AG04449 (cell line): ENCODE results near the gene FAM118B.

Source experiments
- CTCF ChIA-PET: fragments of 350-600 bp; formaldehyde crosslinking; extraction: SDS; loops from one replicate; lab custom pipeline; 2021; ENCODE audit warnings: antibody characterized with exemption; lab: Yijun Ruan, JAX
- POLR2A ChIA-PET: fragments of 400-600, 350-600 bp; formaldehyde crosslinking; extraction: SDS; loops from one replicate; lab custom pipeline; 2020; ENCODE audit warnings: antibody characterized with exemption, inconsistent platforms; lab: Yijun Ruan, JAX
- DNase-seq: peaks from one replicate; pipeline ENCODE4 v3.0.0-alpha.2; 2010; ENCODE audit warnings: low read depth, low spot score
- H3K4me3 ChIP-seq: 2 replicates; pipeline ENCODE4 v1.5.1; 2011; ENCODE audit warnings: low read depth, mild to moderate bottlenecking, control low read depth, low read length
- CTCF ChIP-seq: IDR thresholded peaks from one replicate; pipeline ENCODE4 v1.5.1; 2011; ENCODE audit warnings: mild to moderate bottlenecking, moderate library complexity, low read length, control low read depth, inconsistent platforms; ENCODE audit not compliant: insufficient read depth; ENCODE audit errors: missing control alignments

Gene FAM118B

GRCh38 chr11:126284829-126285228 is 73.2 kb downstream of the FAM118B start:
- POLR2A ChIA-PET: no interaction called here
- no peak overlapping the region for H3K4me3 ChIP-seq
- CTCF ChIA-PET: interaction anchor here (1.6 to 1.7 kb wide), 2 partner anchors 10 to 26 kb away, joined by 4 to 6 read pairs; no protein-coding TSS in a partner anchor
- peak; percentile 59 for DNase-seq
- TF ChIP-seq CTCF: no peak

DNA sequence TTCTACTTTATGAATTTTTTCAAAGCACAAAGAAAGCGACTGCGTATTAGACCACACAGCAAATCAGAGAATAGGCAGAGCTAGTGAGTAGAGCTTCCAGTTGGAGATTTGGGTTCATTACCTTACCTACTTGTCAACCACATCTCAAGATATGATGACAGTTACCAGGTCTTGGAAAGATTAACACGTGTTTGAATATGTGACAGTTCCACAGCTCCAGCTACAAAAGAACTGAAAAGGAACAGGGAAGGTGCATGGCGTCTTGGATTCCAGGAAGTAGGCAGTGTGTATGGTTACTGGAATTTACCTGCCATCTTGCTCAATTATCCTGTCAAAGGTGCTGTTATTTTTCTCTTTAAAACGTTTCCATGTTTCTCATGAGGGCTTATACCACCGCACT is 76.7 kb downstream of the FAM118B start:
- ChIA-PET CTCF (interaction anchor here (2.0 kb wide), 1 partner anchor 12 kb away, joined by 4 read pairs; no protein-coding TSS in a partner anchor), POLR2A (no interaction called here)
- no peak for DNase-seq
- TF ChIP-seq CTCF: no peak
- no peak overlapping the region for H3K4me3 ChIP-seq

DNA sequence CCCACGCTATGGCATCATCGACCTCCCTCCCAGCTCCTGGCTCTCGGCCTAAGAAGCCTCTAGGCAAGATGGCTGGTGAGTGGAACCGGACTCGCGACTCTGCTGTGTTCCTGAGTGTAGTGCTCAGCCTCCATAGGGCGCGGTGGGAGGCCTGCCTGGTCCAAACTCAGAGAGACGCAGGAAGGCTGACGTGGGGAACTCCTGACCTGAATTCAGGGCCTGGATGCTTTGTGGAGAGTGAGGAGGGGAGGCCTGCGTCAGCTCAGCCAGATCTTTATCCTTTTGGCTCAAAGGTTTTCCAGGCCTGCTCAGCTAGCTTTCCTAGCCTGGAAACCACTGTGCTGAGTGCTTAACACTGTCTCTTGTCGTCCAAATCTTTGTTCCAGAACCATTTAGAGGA is 79.3 kb downstream of the FAM118B start:
- no peak for DNase-seq
- ChIA-PET CTCF (interaction anchor here (0.7 to 1.1 kb wide), 3 partner anchors 17 to 24 kb away, joined by 3 read pairs; no protein-coding TSS in a partner anchor), POLR2A (interaction anchor here (1.0 kb wide), 1 partner anchor 13 kb away, joined by 3 read pairs; the partner anchor contains the start of gene DCPS)
- H3K4me3 ChIP-seq: no peak overlapping the region
- no peak for TF ChIP-seq CTCF

GRCh38 chr11:126293726-126294125 is 82.1 kb downstream of the FAM118B start:
- ChIA-PET CTCF (interaction anchor here (0.8 to 2.1 kb wide), 4 partner anchors 8 to 187 kb away, joined by 3 to 7 read pairs (median 4); partner anchors contain the start of gene DCPS), POLR2A (interaction anchor here (1.8 kb wide), 1 partner anchor 10 kb away, joined by 5 read pairs; the partner anchor contains the start of gene DCPS)
- no peak for DNase-seq
- no peak overlapping the region for H3K4me3 ChIP-seq
- no peak for TF ChIP-seq CTCF

DNA sequence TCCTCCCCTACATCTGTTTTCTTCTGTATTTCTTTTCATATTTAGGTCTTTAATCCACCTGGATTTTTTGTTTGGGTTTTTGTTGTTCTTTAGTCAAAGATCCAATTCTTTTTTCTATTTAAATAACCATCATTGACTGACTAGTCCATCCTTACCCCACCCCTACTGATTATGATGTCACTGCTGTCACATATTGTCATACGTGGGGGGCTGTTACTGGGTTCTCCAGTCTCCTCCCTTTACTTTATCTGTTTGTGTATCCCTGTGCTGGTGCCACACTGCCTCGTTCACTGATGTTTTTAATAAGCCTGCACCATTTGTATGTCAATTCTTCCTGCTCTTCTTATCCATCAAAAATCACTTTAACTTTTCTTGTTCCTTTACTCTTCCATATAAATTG is 85.4 kb downstream of the FAM118B start:
- no peak for TF ChIP-seq CTCF
- no peak for DNase-seq
- H3K4me3 ChIP-seq: no peak overlapping the region
- POLR2A ChIA-PET: no interaction called here
- CTCF ChIA-PET: interaction anchor here (0.7 to 1.3 kb wide), 2 partner anchors 13 to 14 kb away, joined by 3 read pairs; no protein-coding TSS in a partner anchor

GRCh38 chr11:126303623-126304456 is 92.3 kb downstream of the FAM118B start, which contains the start of gene DCPS:
TSS of gene DCPS (plus strand) at chr11:126304060. CDS start at chr11:126304081, 21 bp downstream.
- CTCF ChIA-PET: interaction anchor here (1.0 to 10.0 kb wide), 5 partner anchors 10 to 179 kb away, joined by 3 to 260 read pairs (median 3); no protein-coding TSS in a partner anchor
- TF ChIP-seq CTCF: no peak
- POLR2A ChIA-PET: interaction anchor here (1.0 kb wide), 4 partner anchors 11 to 128 kb away, joined by 3 to 10 read pairs (median 4); no protein-coding TSS in a partner anchor
- H3K4me3 ChIP-seq: peak within 1 kb of the TSS; percentile 91
- DNase-seq: no peak
